Activated naive CD4-positive, alpha-beta T cell treated with anti-CD3 and anti-CD28 coated beads, Interleukin-2, amount 50 U/mL, for 16 hours (primary cell): ENCODE measurements around the gene ZMYND11.
"Not testable (repeated sequence)": the region's sequence is repeated elsewhere in the genome, so short reads cannot be mapped to it uniquely, and the experiment has no call there.

Source experiments
- DNase-seq: peaks from one replicate; pipeline ENCODE4 v3.0.0-alpha.2; 2020

Gene ZMYND11

GRCh38 chr10:260819-261429 is 125.7 kb downstream of the ZMYND11 start:
- no peak for DNase-seq

- DNase-seq = not testable (repeated sequence)
Measured at GRCh38 chr10:264160-265073, 129.2 kb downstream of the ZMYND11 start.

DNA sequence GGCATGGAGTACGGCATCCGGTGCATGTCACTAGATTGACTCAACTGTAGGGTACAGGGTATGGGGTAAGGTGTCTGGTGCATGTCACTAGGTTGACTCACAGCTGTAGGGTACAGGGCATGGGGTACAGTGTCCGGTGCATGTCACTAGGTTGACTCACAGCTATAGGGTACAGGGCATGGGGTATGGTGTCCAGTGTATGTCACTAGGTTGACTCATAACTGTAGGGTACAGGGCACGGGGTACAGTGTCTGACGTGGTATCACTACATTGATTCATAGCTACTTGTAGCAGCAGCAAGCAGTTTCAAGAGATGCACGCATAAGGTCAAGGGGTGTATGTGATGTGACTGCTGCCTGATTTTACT is 129.8 kb downstream of the ZMYND11 start:
- DNase-seq = not testable (repeated sequence)

- not testable (repeated sequence) for DNase-seq
Measured at GRCh38 chr10:265816-266588, 130.7 kb downstream of the ZMYND11 start.

DNA sequence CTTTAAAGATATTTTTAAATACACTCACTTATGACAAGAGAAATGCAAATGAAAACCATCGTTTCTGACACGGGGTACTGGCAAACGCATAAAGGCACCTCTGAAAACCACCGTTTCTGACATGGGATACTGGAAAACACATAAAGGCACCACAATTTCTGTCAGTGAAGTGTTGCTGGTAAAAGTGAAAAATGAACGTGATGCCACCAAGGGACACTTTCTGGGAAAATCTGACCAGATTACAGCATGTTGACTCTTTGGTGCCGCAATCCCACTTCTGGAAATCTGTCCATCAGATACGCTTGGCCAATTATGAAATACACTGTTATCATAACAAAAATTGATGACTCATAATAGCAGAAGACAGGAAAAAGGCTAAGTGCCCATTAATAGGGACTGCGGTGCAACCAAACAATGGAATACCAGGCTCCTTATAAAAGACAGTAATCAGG is 131.7 kb downstream of the ZMYND11 start:
- no peak for DNase-seq

DNA sequence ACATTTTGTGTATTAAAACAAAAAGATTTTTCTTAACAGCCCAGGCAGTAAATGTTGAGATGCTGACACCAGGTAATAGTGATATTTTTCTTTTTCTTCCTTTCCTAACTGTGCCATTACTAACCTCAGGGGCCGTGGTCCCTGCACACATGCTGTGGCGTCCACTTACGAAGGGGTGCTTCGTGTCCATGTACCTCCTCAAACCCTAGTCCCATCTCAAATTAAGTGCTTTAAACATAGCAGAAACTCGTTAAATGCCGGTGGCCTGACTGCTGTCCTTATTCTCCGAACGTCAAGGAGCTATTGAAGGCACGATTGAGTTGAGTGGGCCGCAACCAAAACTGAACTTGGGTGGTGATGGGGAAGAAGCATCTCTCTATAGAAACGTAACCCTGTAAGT is 132.4 kb downstream of the ZMYND11 start:
- no peak for DNase-seq

- no peak for DNase-seq
Measured at GRCh38 chr10:269440-270074, 134.3 kb downstream of the ZMYND11 start.

GRCh38 chr10:271201-271600 is 135.9 kb downstream of the ZMYND11 start:
- DNase-seq = no peak

- DNase-seq = no peak
Measured at GRCh38 chr10:271722-272121, 136.5 kb downstream of the ZMYND11 start.

DNA sequence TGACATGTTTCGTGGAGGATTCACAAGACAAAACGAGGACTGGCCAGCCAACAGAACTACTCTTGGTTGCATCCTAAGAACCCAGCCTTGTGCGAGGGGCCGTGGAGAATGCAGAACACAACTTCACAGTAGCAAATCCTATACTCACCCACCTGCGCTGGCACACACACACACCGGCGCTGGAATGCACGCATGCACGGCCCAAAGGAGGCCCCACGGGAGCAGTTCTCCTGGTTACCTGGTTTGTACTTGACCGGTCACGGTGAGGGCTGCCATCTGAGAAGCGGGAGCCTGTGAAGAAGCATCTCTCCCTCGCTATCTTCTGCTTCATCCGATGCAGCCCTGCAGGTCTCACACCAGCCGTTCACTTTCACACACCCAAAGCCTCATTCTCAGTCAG is 137.8 kb downstream of the ZMYND11 start:
- no peak for DNase-seq

DNA sequence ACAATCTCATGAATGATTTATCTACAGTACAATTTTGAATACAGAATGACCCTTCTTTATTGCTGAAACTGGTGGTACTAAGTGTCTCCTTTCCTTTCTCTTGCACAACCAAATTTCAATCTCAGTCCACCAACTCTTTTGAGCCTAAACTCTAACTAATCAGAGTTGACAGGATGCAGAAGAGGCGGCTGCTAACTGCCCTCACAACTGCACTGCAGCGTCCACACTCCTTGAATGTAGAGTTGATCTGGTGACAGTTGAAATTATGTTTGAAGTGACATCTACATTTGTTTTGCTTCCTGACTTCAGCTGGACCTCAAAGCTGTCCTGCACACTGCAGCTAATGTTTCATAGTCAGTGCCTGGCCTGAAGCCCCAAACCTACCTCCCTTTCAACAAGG is 139.6 kb downstream of the ZMYND11 start:
- DNase-seq = no peak

DNA sequence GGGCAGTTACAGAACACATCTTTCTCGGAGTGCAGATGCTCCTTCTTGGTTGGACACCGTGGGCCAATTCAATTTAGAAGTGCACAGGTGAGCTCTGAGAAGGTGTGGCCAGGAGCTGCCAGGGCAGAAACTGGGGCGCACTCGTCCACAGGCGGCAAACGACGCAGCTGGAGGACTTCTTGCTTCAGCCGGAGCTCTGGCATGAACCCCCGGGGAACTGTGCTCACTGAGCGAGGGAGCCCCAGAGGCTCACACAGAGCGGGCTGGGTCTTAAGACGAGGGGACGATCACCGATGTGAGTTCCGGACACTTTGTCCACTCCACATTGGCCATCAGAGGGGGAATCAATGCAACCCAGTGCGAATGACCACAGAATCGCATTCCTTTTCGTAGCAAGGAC is 140.4 kb downstream of the ZMYND11 start:
- DNase-seq = no peak

DNA sequence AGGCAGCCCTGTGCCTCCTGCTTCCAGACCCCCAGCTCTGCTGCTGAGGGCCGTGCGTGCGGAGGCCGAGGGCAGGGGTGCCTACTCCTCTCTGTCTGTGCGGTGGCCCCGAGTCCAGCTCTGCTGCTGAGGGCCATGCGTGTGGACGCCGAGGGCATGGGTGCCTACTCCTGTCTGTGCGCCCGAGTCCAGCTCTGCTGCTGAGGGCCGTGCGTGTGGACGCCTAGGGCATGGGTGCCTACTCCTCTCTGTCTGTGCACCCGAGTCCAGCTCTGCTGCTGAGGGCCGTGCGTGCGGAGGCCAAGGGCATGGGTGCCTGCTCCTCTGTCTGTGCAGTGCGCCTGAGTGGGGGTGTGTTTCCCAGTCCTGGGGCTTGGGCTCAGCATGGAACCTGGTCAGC is 142.7 kb downstream of the ZMYND11 start:
- DNase-seq = no peak

DNA sequence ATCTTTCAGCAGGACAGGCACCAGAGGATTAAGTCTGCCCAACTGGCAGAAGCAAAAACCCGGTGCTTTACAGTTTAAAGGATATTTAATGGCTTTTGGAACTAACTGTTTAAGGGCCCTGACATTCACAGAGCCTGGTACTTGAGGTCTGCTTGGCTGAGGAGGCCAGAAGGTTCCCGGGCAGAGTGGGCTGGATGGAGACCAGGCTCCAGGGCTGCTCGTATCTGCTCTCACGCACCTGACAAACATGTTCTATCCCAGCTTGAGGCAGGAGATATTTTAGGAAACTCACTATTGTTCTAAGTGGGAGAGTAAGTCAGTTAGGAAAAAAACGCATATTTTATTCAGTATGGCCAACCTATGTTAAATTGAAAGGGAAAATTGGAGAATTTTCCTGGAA is 143.5 kb downstream of the ZMYND11 start:
- no peak for DNase-seq

DNA sequence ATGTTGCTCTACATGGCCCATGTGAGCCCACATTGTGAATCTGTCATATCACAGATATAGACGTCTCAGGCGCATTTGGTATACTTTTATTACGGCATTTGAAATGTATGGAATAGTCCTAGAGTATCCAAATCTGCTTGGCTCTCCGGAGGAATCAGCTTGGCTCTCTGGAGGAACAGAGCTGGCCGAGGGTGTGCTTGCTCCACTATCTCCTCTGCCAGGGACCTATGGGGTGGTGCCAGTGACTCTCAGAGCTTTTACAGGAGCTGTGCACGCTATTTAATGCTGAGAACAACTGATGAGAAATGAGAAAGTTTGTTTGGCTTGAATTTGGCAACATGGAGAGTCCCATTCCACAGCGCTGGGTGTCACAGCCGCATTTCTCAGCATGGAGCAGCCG is 144.0 kb downstream of the ZMYND11 start:
- no peak for DNase-seq

GRCh38 chr10:279655-280054 is 144.4 kb downstream of the ZMYND11 start:
- DNase-seq = no peak

- no peak for DNase-seq
Measured at GRCh38 chr10:282294-283139, 147.3 kb downstream of the ZMYND11 start.

GRCh38 chr10:283140-283479 is 147.9 kb downstream of the ZMYND11 start:
- DNase-seq = no peak

DNA sequence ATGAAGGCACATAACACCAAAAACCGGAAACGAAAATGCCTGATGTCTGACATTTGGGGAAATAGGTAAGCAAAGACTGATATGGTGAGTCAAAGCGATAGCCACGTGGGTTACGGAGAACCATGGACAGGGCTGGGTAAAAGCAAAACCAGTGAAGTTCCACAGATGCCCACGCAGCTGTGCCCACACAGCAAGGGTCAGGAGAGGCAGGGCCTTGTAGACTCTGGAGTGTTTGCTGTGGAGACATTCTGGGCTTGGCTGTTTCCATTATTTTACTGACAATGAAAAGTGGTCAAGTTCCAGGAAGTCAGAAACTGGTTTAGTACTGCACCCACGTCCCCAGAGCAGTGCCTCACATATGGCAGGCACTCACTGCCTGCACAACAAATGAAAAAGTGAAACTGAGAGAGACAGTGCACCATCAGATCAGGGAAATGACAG is 148.7 kb downstream of the ZMYND11 start:
- DNase-seq = no peak

- DNase-seq = no peak
Measured at GRCh38 chr10:285216-285615, 150.0 kb downstream of the ZMYND11 start.

- no peak for DNase-seq
Measured at GRCh38 chr10:287026-287709, 151.9 kb downstream of the ZMYND11 start.

- DNase-seq = no peak
Measured at GRCh38 chr10:287814-288213, 152.6 kb downstream of the ZMYND11 start.
